Umbilical cord (tissue), 2 donors: ENCODE measurements around the gene LST1. TPM values are rescaled to one million over a fixed set of nuclear protein-coding genes. Genes with fewer than 3 reads are reported as not detected.
"Not testable (repeated sequence)": the region's sequence is repeated elsewhere in the genome, so short reads cannot be mapped to it uniquely, and the experiment has no call there.

ENCODE experiments used
- DNase-seq: peaks from one replicate; pipeline ENCODE4 v3.0.0-alpha.2; 2015; ENCODE audit warnings: low spot score
- total RNA-seq: library from RNA; depleted of rRNA; stranded (reverse); fragments of >200 nt; gene quantifications from one replicate; pipeline ENCODE4 v1.2.3, GENCODE V29; 2014; ENCODE audit warnings: low replicate concordance; ENCODE audit not compliant: insufficient read depth

The LST1 gene
- total RNA-seq, 1 donor from 2014 or later: not detected

- no peak for DNase-seq
Observed at GRCh38 chr6:31580438-31580740, 5.7 kb upstream of the LST1 start.

- DNase-seq: peak; percentile 85
Observed at GRCh38 chr6:31580807-31581433, 5.2 kb upstream of the LST1 start.

DNA sequence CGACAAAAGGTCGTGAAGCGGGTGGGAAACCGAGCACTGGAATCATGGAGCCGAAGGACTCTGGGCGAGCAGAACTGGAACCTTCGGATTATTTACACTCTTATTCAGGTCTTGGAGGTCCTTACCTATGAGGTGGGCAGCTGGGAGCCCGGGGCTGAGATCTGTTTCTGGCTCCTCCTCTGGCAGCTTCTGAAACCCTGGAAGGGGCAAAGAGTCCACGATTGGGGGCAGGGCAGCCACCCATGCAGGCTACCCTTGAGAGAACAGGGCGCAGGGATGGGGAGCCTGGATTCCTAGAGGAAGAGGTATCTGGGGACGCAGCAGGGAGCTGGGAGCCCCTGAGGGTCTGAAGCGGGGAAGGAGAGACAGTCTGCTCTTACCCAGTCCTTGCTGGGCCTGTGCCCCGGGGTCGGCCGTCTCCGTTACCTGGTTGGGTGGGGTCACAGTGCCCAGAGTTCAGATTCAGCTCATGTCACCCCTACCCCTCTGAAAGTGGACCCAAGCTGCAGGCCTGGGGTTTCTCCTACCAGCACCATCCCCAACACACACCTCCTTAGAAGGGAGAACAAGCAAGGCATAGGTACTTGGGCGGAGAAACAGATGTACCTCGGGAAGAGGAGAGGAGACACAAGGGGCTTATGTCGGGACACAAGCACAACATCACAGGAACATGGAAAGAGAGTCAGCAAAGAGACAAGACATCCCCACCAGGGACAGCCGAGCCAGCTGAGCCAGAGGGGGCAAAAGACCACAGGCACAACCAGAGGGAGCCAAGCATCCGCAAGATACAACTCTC lies 4.4 kb upstream of the LST1 start:
- DNase-seq: no peak

DNA sequence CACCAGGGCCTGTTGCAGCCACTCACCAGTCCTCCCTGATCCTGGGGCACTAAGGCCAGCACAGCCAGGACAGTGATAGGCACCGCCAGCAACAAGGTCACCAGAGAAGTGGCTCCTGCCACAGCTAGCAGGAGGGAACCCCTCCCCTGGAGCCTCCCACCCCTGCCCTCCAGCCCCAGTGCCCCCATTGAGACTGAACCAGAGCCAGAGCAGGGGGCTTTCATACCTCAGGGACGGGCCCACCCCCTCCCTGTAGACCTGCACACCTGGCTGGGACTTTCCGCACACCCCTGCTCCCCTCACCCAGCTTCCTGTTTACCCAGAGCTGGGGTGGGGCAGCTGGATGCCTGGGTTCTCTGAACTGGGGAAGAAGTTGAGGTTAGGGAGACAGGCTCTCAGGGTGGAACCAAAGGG lies 3.8 kb upstream of the LST1 start, which contains the start of gene LTB:
Gene LTB (minus strand): TSS at position 195 of the 414 bp plus-strand sequence. CDS start 7 bp downstream, at position 188.
- no peak for DNase-seq

DNA sequence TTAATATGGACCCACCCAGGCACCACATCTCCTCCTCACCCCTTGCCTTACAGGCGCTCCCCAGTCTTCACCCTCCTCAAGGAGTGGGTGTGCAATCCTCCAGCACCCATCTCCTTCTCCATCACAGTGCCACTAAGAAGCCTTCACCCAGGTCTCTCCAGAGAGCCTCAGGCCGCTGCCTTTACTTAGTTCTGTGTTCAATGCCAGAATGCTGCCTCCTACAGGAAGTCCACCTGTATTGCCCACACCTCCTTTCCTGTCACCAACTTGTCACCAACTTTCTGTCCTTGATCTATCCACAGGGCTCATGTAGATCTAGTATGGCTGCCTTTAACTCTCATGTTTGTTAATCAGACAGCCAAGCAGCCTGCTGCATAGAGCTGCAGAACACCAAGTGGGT lies 586 bp upstream of the LST1 start:
- DNase-seq: no peak

- DNase-seq: no peak
Observed at GRCh38 chr6:31586599-31587281, 663 bp downstream of the LST1 start.

DNA sequence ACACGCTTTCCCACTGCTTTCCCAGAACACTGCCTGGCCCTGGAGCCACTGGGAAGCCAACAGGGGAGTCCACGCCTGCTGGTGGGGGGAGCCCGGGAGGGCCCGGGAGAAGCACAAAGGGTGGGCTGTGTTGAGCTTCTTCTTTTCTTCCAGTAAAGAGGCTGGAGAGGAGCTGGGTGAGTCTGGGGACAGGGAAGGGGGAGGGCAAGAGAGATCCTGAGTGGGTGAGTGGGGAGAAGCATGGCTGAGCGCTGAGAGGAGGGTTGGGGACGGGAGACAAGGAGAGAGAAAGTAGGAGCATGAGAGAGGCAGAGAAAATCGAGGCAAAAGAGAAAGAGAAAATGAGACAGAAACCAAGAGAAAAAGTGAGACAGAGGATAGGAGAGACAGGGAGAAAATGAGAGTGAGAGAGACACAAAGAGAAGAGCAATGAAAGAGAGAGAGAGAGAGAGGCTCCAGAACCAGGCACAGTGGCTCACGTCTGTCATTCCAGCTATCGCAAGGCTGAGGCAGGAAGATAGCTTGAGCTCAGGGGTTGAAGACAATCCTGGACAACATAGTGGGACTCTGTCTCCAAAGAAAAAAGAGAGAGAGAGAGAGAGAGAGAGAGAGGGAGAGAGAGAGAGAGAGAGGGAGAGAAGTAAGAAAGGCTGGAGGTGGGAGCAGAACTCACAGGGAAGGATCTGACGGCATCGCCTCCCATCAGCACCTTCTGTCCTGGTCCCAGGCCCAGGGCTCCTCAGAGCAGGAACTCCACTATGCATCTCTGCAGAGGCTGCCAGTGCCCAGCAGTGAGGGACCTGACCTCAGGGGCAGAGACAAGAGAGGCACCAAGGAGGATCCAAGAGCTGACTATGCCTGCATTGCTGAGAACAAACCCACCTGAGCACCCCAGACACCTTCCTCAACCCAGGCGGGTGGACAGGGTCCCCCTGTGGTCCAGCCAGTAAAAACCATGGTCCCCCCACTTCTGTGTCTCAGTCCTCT lies 2.0 kb downstream of the LST1 start:
- no peak for DNase-seq

DNA sequence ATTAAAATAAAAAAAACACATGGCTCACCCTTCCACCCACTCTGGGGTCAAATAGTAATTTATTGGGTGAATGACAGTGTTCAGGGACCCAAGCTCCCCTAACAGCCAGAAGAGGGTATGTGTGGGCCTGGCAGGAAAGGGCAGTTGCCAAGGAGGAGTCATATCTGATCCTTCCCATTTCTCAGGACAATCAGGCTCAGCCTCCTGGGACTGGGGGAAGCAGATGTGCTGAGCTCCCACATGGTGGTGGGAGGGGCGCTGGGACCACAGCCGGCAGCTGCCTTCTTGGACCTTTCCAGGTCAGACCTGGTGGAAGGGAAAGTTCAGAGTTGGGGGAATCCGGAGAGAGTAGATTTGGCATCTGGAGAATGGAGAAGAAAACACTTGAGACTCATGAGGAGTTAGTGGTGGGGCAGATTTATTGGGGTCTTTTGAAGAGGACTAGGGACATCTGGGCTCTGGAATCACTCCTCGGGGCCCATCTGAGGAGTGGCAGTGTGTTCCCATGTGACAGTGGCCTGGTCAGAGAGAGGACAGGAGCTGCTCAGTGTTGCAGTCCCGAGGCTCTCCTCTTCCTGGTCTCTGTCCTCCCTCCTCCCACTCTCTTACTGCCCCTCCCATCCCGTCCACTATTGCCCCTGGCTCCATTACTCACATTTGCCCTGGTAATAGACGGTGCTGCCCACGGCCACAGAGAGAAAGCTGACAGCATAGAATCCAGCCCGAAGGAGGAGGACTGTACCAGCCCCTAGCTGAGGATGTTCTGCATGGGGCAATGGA lies 3.0 kb downstream of the LST1 start:
- no peak for DNase-seq

GRCh38 chr6:31590691-31591090 lies 4.6 kb downstream of the LST1 start:
- not testable (repeated sequence) for DNase-seq

DNA sequence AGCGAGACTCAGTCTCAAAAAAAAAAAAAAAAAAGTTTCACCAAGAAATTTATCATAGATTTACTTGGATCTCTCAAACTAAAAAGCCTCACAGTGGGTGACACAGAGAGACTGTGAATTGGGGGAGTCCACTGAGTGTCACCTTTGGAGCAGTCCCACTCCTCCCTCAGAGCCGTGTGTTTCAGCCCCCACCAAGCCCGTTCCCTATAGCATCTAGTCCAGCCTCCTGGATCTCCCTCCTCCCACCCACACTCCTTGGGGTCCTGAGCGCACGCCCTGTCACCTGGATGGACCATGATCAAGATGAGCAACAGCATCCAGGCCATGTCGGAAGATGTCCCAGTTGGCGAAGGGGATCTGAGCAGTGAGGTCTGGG lies 6.3 kb downstream of the LST1 start:
- no peak for DNase-seq

GRCh38 chr6:31597006-31597405 lies 10.9 kb downstream of the LST1 start:
- DNase-seq: no peak

GRCh38 chr6:31607317-31607716 lies 21.2 kb downstream of the LST1 start:
- no peak for DNase-seq

DNA sequence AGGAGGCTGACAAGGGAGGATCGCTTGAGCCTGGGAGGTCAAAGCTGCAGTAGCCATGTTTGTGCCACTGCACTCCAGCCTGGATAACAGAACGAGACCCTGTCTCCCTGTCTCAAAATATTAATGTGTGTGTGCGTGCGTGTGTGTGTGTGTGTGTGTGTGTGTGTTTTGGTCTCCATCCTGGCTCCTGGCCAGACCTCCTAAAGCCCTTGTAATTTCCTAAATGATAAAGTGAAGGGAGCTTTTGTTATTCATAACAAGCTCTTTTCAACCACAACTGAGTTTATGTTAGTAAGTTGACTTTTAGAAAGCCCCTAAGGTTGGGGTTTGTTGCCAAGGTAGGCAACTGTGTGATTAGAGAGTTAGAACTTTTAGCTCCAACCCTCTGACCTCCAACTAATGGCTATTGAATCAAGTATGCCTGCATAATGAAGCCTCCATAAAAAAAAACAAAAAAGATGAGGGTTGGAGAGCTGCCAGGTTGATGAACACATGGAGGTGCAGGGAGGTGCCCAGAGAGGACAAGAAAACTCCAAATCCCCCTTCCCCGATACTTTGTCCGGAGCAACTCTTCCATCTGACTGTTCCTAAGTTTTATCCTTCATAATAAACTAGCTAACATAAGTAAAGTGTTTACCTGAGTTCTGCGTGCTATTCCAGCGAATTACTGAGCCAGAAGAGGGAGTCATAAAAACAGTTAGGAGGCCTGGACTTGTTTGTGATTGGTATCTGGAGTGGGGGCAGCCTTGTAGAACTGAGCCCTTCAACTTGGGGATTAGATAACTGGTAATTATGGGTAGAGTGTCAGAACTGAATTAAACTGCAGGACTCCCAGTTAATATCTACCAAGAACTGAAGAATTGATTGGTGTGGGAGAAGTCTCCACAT lies 23.7 kb downstream of the LST1 start:
- no peak for DNase-seq

- DNase-seq: no peak
Observed at GRCh38 chr6:31610968-31611367, 24.9 kb downstream of the LST1 start.

GRCh38 chr6:31614075-31614619 lies 28.1 kb downstream of the LST1 start:
- no peak for DNase-seq

DNA sequence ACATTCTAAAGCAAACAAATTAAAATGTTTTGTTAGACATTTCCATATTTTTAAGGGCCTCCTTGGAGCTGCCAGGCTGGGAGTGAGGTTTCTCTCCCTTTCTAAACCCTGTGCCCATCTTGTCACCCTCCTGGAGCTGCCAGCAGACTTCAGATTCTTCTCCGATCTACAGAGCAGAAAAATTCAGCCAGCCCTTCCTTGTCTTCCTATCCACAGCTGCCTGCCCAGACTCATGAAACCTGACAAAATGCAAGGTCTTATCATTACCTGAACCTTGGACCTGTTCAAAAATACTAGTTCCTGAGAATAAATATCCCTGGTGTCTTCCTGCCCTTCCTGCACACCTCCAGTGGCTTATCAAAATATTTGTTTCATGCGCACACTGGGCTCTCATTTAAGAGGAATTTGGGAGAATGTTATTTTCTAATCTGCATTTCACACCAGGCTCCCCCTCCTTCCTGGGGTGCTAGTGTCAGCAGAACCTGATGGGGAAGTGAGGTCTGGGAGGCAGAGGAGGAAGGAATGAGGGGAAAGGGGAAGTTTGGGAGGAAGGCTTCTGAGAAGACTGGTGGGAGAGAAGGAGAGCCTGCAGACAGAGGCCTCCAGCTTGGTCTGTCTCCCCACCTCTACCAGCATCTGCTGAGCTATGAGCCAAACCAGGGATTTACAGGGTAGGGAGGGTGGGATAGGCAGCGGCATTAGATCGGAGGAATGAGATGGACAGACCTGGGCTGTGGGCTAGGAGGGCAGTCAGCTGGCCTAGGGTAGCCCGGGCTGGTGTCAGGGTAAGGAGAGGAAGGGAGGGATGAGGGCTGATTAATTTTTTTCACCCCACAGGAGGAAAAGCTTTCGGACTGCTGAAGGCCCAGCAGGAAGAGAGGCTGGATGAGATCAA lies 28.9 kb downstream of the LST1 start, which contains the start of gene AIF1:
Gene AIF1 (plus strand): TSS at position 551 of the 895 bp plus-strand sequence. CDS start 96 bp downstream, at position 647.
- peak; percentile 25 for DNase-seq

DNA sequence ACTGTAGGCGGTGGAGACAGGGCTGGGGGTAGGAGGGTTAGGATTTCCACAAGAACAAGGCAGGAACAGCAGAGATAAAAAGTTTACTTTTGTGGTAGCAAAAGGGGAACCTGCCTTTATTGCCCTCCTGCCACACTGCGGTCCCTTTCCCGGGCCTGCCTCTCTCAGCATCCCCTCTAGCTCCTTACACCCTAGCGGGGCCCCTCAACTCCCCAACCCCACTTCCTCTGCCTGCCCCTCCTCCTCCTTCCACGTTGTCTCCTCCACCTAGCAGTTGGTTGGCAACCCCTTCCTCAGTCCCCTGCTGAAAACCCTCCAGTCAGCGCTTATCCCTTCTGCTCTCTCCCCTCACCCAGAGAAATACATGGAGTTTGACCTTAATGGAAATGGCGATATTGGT lies 29.7 kb downstream of the LST1 start:
- no peak for DNase-seq

DNA sequence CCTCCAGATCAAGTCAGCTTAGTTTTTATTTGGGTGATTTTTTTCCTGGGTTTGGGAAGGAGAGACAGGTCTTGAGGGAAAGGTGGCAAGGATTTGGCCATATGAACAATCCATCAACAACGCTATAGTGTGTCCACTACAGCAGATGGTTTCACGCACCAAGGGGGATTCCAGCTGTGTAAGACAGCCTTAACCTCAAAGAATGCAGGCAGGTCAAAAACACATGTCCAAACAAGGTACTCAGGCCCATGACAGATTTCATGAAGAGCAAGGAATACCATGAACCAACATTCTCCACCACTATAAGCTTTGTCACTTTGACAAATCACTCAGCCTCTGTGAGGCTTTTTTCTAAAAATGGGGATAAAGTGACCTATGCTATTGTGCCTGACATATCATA lies 30.9 kb downstream of the LST1 start:
- no peak for DNase-seq
